Measurements from ENCODE around the gene WDR76.

DNA sequence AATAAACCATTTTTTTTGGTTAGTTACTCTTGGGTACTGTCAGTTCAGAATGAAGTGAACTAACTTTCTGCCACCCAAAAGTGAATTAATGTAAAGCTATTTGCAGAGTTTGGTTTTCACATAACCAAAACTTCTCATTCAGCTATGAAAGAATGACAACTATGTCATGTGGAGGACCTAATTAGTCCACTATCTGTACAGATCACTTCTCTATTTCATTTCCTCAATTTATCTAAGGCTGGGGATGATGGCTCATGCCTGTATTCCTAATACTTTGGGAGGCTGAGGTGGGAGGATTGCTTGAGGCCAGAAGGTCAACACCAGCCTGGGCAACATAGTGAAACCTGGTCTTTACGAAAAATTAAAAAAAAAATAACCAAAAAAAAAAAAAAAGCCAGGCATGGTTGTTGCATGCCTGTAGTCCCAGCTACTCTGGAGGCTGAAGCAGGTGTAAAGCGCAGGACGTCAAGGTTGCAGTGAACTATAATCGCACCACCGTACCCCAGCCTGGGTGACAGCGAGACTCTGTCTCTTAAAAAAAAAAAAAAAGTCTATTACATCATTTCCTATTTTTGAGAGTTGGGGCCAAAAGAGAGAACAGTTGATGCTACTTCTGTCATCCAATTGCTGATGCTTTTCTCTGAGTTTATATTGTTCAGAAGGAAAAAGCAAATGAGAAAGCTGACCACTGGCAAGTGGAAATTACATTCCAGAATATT is 17.7 kb upstream of the WDR76 start:
- TF ChIP-seq POLR2A (IDR thresholded peaks at IDR 0.05) (no peak), CTCF (IDR thresholded peaks at IDR 0.05) (no peak)
